ENCODE measurements around the gene COL7A1.

The COL7A1 gene

DNA sequence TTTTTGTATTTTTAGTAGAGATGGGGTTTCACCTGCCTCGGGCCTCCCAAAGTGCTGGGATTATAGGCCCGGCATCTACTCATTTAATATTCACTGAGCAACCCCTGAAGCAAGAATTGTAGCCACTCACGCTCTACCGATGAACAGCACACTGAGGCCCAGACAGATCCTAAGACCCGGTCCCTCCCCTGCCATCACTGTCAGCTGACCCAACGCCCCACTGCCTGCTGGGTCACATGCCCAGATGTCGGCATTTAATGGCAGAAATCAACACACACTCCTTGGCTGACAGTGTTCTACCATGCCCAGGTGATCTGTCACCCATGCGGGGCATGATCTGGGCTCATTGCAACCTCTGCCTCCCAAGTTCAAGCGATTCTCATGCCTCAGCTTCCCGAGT lies 29.6 kb upstream of the COL7A1 start:
- H2BK5ac ChIP-seq (ENCODE audit: low read length) = no peak overlapping the region
- no peak overlapping the region for H2BK120ac ChIP-seq (ENCODE audit: low read depth, low read length)
- H3K27me3 ChIP-seq (ENCODE audit: control insufficient read depth in 3 of 3, insufficient read depth in 3 of 3, low read depth in 1 of 3, low read length in 3 of 3) = no peaks in the 10 kb centered on the region
- H3K27ac ChIP-seq (replicated peaks; ENCODE audit: low read length) = no peak overlapping the region
- H4K8ac ChIP-seq (ENCODE audit: low read depth, low read length) = no peak overlapping the region
- no peak overlapping the region for H3K9ac ChIP-seq (ENCODE audit: low read depth, low read length, poor library complexity)
- H2AK5ac ChIP-seq (ENCODE audit: low read depth, low read length) = no peak overlapping the region
- no peak overlapping the region for H3K14ac ChIP-seq (ENCODE audit: low read length)
- no peak overlapping the region for H2AFZ ChIP-seq (ENCODE audit: low read length)
- peak overlapping the region in 1 of 2 donors; percentile 30 for H3K4me3 ChIP-seq (ENCODE audit: low read length in 2 of 2)
- no CpG with 5 or more reads among the region's 10 CpGs for WGBS, 2 donors (ENCODE audit: extremely low coverage in 2 of 2, insufficient read length in 2 of 2, insufficient replicate concordance in 1 of 2)
- no peak for DNase-seq (ENCODE audit: low spot score)
- H3K4me1 ChIP-seq (ENCODE audit: control insufficient read depth in 2 of 2, insufficient read depth in 1 of 2, low read depth in 1 of 2, low read length in 2 of 2) = peaks cover 0 to 3% of the 10 kb centered on the region in 2 donors
- H3K9me3 ChIP-seq (replicated peaks in 1 of 2; ENCODE audit: control insufficient read depth in 2 of 2, insufficient read depth in 1 of 2, low read depth in 1 of 2, low read length in 2 of 2) = no peaks in the 10 kb centered on the region
- peaks cover 42 to 78% of the 10 kb centered on the region in 2 donors for H3K36me3 ChIP-seq (replicated peaks in 1 of 2; ENCODE audit: control insufficient read depth in 2 of 2, insufficient read depth in 2 of 2, low read length in 2 of 2)
- peak overlapping the region; percentile 81 for H3K23ac ChIP-seq (ENCODE audit: low read depth, low read length, poor library complexity)
- no peak overlapping the region for H2BK12ac ChIP-seq (ENCODE audit: low read length)
- no peak overlapping the region for H3K4me2 ChIP-seq (ENCODE audit: insufficient read depth, low read length, poor library complexity, severe bottlenecking)
- peaks cover 2% of the 10 kb centered on the region for H3K79me1 ChIP-seq (ENCODE audit: low read depth, low read length)
- H2BK15ac ChIP-seq (ENCODE audit: low read length) = no peak overlapping the region
- H4K91ac ChIP-seq (ENCODE audit: low read depth, low read length, poor library complexity) = no peak overlapping the region
- H3K4ac ChIP-seq (ENCODE audit: low read length) = no peak overlapping the region
- peak overlapping the region; percentile 13 for H3K18ac ChIP-seq (ENCODE audit: low read length)

DNA sequence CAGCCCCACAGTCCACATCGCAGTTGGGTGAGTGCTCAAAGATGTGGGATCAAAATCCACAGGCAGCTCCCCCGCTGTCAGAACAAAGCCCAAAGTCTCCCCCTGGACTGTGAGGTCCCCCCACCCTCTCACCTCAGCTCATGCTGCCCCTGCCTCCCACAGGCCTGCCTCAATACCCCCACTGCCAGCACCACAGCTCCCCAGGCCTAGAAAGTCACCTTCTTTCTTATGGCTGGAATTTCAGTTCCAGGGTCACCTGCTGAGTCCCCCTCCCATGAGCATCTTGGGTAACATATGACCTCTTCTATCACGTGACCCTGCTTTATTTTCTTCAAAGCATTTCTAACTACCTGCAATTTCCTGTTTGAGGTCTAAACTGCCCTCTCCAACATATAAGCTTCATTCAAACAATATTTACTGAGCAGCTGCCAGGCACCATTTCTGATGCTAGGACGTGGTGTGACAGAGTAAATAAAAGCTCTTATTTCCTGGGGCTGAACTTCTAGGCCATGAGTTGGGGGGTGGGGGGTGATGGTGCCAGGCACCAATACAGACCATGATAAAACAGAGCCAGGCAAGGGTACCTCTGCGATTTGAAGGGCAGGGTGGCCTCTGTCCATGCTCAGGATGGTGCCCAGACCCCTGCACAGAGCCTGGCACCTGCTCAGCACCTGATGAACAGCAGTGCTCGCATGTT lies 28.9 kb upstream of the COL7A1 start:
- no peak overlapping the region for H3K14ac ChIP-seq (ENCODE audit: low read length)
- H2AK5ac ChIP-seq (ENCODE audit: low read depth, low read length) = no peak overlapping the region
- no peaks in the 10 kb centered on the region for H3K9me3 ChIP-seq (replicated peaks in 1 of 2; ENCODE audit: control insufficient read depth in 2 of 2, insufficient read depth in 1 of 2, low read depth in 1 of 2, low read length in 2 of 2)
- H2BK120ac ChIP-seq (ENCODE audit: low read depth, low read length) = no peak overlapping the region
- peaks cover 0 to 5% of the 10 kb centered on the region in 2 donors for H3K4me1 ChIP-seq (ENCODE audit: control insufficient read depth in 2 of 2, insufficient read depth in 1 of 2, low read depth in 1 of 2, low read length in 2 of 2)
- H3K23ac ChIP-seq (ENCODE audit: low read depth, low read length, poor library complexity) = no peak overlapping the region
- H3K9ac ChIP-seq (ENCODE audit: low read depth, low read length, poor library complexity) = peak overlapping the region; percentile 44
- no CpG with 5 or more reads among the region's 6 CpGs for WGBS, 2 donors (ENCODE audit: extremely low coverage in 2 of 2, insufficient read length in 2 of 2, insufficient replicate concordance in 1 of 2)
- H3K4ac ChIP-seq (ENCODE audit: low read length) = no peak overlapping the region
- no peak overlapping the region for H3K27ac ChIP-seq (replicated peaks; ENCODE audit: low read length)
- H3K27me3 ChIP-seq (ENCODE audit: control insufficient read depth in 3 of 3, insufficient read depth in 3 of 3, low read depth in 1 of 3, low read length in 3 of 3) = no peaks in the 10 kb centered on the region
- DNase-seq (ENCODE audit: low spot score) = no peak
- no peak overlapping the region for H3K4me2 ChIP-seq (ENCODE audit: insufficient read depth, low read length, poor library complexity, severe bottlenecking)
- no peak overlapping the region for H2AFZ ChIP-seq (ENCODE audit: low read length)
- no peak overlapping the region for H4K91ac ChIP-seq (ENCODE audit: low read depth, low read length, poor library complexity)
- H2BK15ac ChIP-seq (ENCODE audit: low read length) = no peak overlapping the region
- no peak overlapping the region for H3K4me3 ChIP-seq (ENCODE audit: low read length in 2 of 2)
- no peak overlapping the region for H2BK12ac ChIP-seq (ENCODE audit: low read length)
- no peak overlapping the region for H3K18ac ChIP-seq (ENCODE audit: low read length)
- no peak overlapping the region for H4K8ac ChIP-seq (ENCODE audit: low read depth, low read length)
- no peak overlapping the region for H2BK5ac ChIP-seq (ENCODE audit: low read length)
- H3K79me1 ChIP-seq (ENCODE audit: low read depth, low read length) = peaks cover 2% of the 10 kb centered on the region
- H3K36me3 ChIP-seq (replicated peaks in 1 of 2; ENCODE audit: control insufficient read depth in 2 of 2, insufficient read depth in 2 of 2, low read length in 2 of 2) = peaks cover 37 to 75% of the 10 kb centered on the region in 2 donors

DNA sequence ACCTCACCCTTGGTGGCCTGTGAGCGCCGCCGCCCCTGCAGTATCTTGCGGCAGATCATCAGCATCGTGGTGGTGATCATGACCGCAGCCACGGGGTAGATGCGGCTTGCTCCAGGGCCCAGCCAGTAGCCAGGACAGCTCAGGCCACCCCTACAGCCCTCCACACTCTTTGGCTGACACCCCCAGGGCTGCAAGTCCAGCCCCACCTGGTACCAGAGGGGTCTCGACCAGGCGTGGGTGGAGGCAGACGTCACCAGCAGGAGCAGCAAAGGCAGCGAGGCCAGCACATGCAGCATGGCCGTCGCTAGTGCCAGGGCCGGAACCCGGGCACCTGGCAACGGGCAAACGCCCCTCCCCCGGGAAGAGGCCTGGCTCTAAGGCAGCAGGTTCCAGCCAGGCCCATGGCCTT lies 26.3 kb upstream of the COL7A1 start, which contains the start of gene TMEM89:
Gene TMEM89 (minus strand): TSS at position 309 of the 409 bp plus-strand sequence. CDS start 13 bp downstream, at position 296.
- Histone ChIP-seq H2AK5ac (ENCODE audit: low read depth, low read length) (no peak within 1 kb of the TSS), H3K23ac (ENCODE audit: low read depth, low read length, poor library complexity) (peak within 1 kb of the TSS; percentile 55), H3K36me3 (replicated peaks in 1 of 2; ENCODE audit: control insufficient read depth in 2 of 2, insufficient read depth in 2 of 2, low read length in 2 of 2) (peaks cover 20 to 56% of the 10 kb centered on the region in 2 donors), H3K27ac (replicated peaks; ENCODE audit: low read length) (no peak within 1 kb of the TSS), H3K14ac (ENCODE audit: low read length) (peak within 1 kb of the TSS; percentile 82), H4K91ac (ENCODE audit: low read depth, low read length, poor library complexity) (no peak within 1 kb of the TSS), H2AFZ (ENCODE audit: low read length) (no peak within 1 kb of the TSS), H3K9me3 (replicated peaks in 1 of 2; ENCODE audit: control insufficient read depth in 2 of 2, insufficient read depth in 1 of 2, low read depth in 1 of 2, low read length in 2 of 2) (peaks cover 8 to 22% of the 10 kb centered on the region in 2 donors), H3K9ac (ENCODE audit: low read depth, low read length, poor library complexity) (no peak within 1 kb of the TSS), H3K4ac (ENCODE audit: low read length) (no peak within 1 kb of the TSS), H3K4me2 (ENCODE audit: insufficient read depth, low read length, poor library complexity, severe bottlenecking) (no peak within 1 kb of the TSS), H4K8ac (ENCODE audit: low read depth, low read length) (no peak within 1 kb of the TSS), H3K18ac (ENCODE audit: low read length) (no peak within 1 kb of the TSS), H3K27me3 (ENCODE audit: control insufficient read depth in 3 of 3, insufficient read depth in 3 of 3, low read depth in 1 of 3, low read length in 3 of 3) (no peaks in the 10 kb centered on the region), H3K4me3 (ENCODE audit: low read length in 2 of 2) (no peak within 1 kb of the TSS), H2BK5ac (ENCODE audit: low read length) (no peak within 1 kb of the TSS), H3K79me1 (ENCODE audit: low read depth, low read length) (peaks cover 2% of the 10 kb centered on the region), H2BK15ac (ENCODE audit: low read length) (no peak within 1 kb of the TSS), H2BK12ac (ENCODE audit: low read length) (peak within 1 kb of the TSS; percentile 58), H3K4me1 (ENCODE audit: control insufficient read depth in 2 of 2, insufficient read depth in 1 of 2, low read depth in 1 of 2, low read length in 2 of 2) (peaks cover 0 to 5% of the 10 kb centered on the region in 2 donors), H2BK120ac (ENCODE audit: low read depth, low read length) (no peak within 1 kb of the TSS)
- no CpG with 5 or more reads among the region's 19 CpGs for WGBS, 2 donors (ENCODE audit: extremely low coverage in 2 of 2, insufficient read length in 2 of 2, insufficient replicate concordance in 1 of 2)
- DNase-seq (ENCODE audit: low spot score) = no peak

DNA sequence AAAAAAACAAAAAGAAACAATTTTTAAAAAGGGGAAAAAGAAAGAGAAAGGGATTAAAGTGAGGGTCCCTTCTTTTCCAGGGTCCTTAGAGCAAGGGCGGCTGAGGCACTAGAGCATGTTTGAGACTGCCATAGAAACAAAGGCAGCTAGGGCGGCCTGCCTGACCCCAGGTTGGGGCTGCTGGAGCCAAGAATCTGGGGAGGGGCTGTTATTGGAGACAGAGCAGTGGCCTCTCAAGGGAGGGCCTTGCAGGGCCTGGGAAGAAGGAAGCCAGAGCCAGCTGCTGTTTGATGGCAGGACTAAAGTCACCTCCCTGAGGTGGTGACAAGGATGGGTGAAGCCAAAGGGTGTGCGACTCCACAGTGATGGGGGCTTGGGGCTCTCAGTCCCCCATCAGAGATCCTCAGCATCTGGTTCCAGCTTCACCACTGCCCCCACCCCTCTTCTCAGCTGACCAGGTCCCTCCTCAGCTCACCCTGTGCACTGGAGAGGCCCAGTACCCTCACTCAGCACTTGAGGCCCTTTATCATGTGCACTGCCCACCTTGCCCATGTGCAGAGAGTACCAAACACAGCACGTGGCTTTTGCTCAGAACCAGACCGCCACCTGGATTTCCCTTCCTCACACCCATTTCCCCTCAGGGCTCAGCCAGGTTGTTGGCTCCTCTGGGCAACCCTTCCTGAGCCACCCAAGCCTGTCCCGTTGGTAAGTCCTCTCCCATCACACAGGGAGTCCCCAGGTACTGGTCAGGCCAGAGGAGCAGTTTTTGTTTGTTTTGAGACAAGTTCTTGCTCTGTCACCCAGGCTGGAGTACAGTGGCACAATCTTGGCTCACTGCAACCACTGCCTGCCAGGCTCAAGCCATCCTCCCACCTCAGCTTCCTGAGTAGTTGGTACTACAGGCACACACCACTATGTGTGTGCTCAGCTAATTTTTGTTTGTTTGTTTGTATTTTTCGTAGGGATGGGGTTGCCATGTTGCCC lies 24.7 kb upstream of the COL7A1 start:
- DNase-seq (ENCODE audit: low spot score) = no peak
- Histone ChIP-seq H3K27ac (replicated peaks; ENCODE audit: low read length) (peak overlapping the region; percentile 13), H3K4me2 (ENCODE audit: insufficient read depth, low read length, poor library complexity, severe bottlenecking) (no peak overlapping the region), H3K36me3 (replicated peaks in 1 of 2; ENCODE audit: control insufficient read depth in 2 of 2, insufficient read depth in 2 of 2, low read length in 2 of 2) (peaks cover 11 to 39% of the 10 kb centered on the region in 2 donors), H3K4me3 (ENCODE audit: low read length in 2 of 2) (no peak overlapping the region), H2AFZ (ENCODE audit: low read length) (no peak overlapping the region), H4K91ac (ENCODE audit: low read depth, low read length, poor library complexity) (no peak overlapping the region), H3K9me3 (replicated peaks in 1 of 2; ENCODE audit: control insufficient read depth in 2 of 2, insufficient read depth in 1 of 2, low read depth in 1 of 2, low read length in 2 of 2) (peaks cover 8 to 28% of the 10 kb centered on the region in 2 donors), H3K27me3 (ENCODE audit: control insufficient read depth in 3 of 3, insufficient read depth in 3 of 3, low read depth in 1 of 3, low read length in 3 of 3) (no peaks in the 10 kb centered on the region), H4K8ac (ENCODE audit: low read depth, low read length) (no peak overlapping the region), H3K14ac (ENCODE audit: low read length) (no peak overlapping the region), H3K79me1 (ENCODE audit: low read depth, low read length) (peaks cover 2% of the 10 kb centered on the region), H2BK5ac (ENCODE audit: low read length) (no peak overlapping the region), H3K4ac (ENCODE audit: low read length) (no peak overlapping the region), H2BK15ac (ENCODE audit: low read length) (no peak overlapping the region), H2AK5ac (ENCODE audit: low read depth, low read length) (peak overlapping the region; percentile 93), H2BK12ac (ENCODE audit: low read length) (no peak overlapping the region), H3K4me1 (ENCODE audit: control insufficient read depth in 2 of 2, insufficient read depth in 1 of 2, low read depth in 1 of 2, low read length in 2 of 2) (peaks cover 0 to 5% of the 10 kb centered on the region in 2 donors), H3K18ac (ENCODE audit: low read length) (peak overlapping the region; percentile 89), H3K9ac (ENCODE audit: low read depth, low read length, poor library complexity) (no peak overlapping the region), H3K23ac (ENCODE audit: low read depth, low read length, poor library complexity) (no peak overlapping the region), H2BK120ac (ENCODE audit: low read depth, low read length) (no peak overlapping the region)
- no CpG with 5 or more reads among the region's 7 CpGs for WGBS, 2 donors (ENCODE audit: extremely low coverage in 2 of 2, insufficient read length in 2 of 2, insufficient replicate concordance in 1 of 2)
